Measurements from ENCODE around the gene OR10G8.

OR10G8 gene

DNA sequence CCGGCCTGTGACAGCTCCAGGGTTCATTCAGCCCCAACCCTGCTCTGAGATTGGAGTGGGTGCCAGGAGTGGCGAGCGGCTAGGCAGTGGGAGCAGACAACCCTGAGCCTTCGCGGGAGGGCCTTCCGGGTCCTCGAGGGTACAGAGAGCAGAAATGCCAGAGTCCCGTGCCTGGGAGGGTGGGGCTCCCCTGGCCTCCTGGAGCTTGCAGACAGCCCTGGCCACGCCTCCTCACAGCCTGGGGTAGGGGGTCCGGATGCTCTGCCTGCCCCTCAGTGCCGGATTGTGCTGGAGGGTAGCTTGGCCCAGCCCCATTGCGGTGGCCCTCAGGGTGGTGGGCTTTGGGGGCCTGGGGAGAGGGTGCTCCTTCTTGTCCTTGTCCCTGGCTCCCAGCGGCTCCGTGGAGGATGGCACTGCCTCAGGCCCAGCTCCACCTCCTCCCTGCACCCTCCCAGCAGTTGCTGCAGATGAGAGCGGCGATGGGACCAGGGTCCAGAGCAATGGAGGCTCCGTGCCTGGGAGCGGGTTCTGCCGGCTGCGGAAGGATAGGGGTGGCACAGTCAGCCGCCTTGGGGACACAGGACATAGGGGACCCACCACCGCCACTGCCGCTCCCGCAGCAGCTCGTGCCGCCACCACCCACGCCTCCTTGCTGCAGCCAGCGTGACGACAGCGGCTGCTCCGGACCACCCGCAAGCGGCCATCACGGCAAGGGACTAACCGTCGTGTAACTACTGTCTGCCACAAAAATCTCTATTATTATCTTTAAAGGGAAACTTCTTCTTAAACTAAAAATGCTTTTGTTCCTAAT lies 49.4 kb downstream of the OR10G8 start:
- DNase-seq (ENCODE audit: low read depth), result no peak
- peak overlapping the region; percentile 49 for H3K4me3 ChIP-seq (ENCODE audit: low read depth, low read length)
- TF ChIP-seq, protein P1, sequence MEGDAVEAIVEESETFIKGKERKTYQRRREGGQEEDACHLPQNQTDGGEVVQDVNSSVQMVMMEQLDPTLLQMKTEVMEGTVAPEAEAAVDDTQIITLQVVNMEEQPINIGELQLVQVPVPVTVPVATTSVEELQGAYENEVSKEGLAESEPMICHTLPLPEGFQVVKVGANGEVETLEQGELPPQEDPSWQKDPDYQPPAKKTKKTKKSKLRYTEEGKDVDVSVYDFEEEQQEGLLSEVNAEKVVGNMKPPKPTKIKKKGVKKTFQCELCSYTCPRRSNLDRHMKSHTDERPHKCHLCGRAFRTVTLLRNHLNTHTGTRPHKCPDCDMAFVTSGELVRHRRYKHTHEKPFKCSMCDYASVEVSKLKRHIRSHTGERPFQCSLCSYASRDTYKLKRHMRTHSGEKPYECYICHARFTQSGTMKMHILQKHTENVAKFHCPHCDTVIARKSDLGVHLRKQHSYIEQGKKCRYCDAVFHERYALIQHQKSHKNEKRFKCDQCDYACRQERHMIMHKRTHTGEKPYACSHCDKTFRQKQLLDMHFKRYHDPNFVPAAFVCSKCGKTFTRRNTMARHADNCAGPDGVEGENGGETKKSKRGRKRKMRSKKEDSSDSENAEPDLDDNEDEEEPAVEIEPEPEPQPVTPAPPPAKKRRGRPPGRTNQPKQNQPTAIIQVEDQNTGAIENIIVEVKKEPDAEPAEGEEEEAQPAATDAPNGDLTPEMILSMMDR (conservative IDR thresholded peaks at IDR 0.05; ENCODE audit: low read depth, low read length), result no peak

- DNase-seq (ENCODE audit: low read depth), result no peak
- TF ChIP-seq, protein P1 (conservative IDR thresholded peaks at IDR 0.05; ENCODE audit: low read depth, low read length), result no peak
- no peak overlapping the region for H3K4me3 ChIP-seq (ENCODE audit: low read depth, low read length)
Observed at GRCh38 chr11:124077266-124077665, 50.7 kb downstream of the OR10G8 start.

DNA sequence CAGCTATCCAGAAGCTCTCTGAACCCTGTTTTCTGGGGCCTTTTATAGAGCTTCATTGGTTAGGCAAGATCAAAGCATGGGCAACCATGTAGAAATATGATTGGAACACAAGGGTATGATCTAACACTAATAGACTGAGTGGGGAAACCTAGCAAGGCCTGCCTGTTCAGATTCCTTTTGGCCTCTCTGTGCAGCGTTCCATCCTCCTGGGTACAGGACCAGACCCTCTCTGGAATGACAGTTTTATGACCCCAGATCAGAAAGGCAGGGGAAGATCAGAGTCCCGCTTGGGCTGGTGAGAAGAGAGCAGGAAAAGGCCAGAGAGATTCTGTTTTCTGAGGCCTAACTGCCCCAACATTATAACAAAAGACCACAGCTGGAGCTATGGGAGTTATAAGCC lies 52.0 kb downstream of the OR10G8 start:
- no peak overlapping the region for H3K4me3 ChIP-seq (ENCODE audit: low read depth, low read length)
- DNase-seq (ENCODE audit: low read depth), result no peak
- TF ChIP-seq, protein P1 (conservative IDR thresholded peaks at IDR 0.05; ENCODE audit: low read depth, low read length), result no peak

DNA sequence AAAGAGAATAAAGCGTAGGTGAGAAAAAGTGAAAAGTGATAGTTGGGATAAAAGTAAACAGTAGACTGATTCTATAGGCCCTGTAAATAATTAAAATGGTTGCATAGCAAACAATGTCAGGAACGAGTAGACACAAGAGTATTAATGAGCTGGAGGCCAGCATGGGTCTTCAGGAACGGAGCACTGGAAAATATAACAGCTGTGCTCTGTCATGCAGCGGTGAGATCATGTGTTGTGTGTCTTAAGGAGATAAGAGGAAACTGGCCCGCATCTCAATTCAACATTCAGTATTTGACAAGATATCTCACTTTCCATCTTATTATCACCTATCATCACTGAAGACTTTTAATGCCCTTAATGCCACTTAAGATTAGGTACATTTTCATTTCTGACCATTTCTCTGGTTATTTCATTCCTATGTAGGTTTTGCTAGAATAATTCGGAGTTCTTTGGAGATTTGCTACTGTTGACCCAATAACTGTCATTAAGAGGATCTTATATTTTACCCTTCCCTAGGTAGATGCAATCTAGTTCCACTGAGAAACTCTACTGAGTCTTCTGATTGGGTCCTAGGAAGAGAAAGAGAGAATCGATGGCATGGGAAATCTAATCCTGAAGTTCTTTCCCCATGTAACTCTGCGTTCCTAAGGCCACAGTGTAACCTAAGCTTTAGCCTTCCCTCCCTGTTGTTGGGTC lies 53.2 kb downstream of the OR10G8 start:
- TF ChIP-seq, protein P1 (conservative IDR thresholded peaks at IDR 0.05; ENCODE audit: low read depth, low read length), result no peak
- DNase-seq (ENCODE audit: low read depth), result no peak
- H3K4me3 ChIP-seq (ENCODE audit: low read depth, low read length), result no peak overlapping the region
